ENCODE data around the gene RERE.
"Not testable (repeated sequence)": the region's sequence is repeated elsewhere in the genome, so short reads cannot be mapped to it uniquely, and the experiment has no call there.

The RERE gene

GRCh38 chr1:8747879-8748825 lies 69.3 kb downstream of the RERE start:
- no peak for DNase-seq

- no peak for DNase-seq
These were observed 70.9 kb downstream of the RERE start for GRCh38 chr1:8746554-8746953.

DNA sequence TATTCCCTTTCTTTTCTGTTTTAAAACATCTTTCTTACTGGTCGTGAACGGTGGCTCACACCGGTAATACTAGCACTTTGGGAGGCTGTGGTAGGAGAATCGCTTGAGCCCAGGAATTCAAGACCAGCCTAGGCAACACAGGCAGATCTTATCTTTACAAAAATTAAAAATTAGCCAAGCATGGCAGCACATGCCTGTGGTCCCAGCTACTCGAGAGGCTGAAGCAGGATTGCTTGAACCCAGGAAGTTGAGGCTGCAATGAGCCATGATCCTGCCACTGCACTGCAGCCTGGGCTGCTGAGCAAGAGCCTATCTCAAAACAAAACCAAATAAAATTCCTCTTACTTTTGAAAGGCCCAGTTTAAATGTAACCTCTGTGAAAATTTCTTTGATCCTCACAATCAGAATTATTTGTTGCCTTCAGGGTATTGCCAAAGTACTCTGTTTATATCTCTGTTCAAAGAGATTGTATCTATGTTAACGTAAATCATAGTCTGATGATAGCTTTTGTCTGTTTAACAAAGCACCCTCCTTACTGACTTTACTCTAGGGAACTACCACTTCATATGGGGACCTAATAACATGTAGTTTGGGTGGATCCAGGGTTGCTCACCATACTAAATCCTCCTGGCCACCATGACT lies 71.6 kb downstream of the RERE start:
- no peak for DNase-seq

- DNase-seq, result no peak
These were observed 72.1 kb downstream of the RERE start for GRCh38 chr1:8745346-8745745.

GRCh38 chr1:8742022-8742924 lies 75.2 kb downstream of the RERE start:
- DNase-seq, result no peak

GRCh38 chr1:8740034-8740449 lies 77.4 kb downstream of the RERE start:
- no peak for DNase-seq

DNA sequence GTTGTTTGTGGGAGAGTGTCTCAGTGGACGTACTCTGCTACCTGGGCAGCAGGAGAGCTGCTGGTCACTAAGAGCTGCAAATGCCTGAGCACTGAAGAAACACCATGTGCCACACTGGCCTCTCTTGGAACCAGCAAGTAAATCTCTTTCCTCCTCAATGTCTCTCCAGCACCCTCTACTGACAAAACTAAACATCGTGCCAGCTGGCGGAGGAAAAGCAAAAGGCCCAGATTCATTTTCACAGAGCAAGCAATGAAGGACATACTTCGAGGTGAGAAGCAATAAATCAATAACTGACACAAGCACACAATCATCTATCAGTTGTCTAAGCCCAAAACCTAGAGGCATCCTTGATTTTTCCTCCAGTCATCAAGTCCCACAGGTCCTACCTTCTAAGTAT lies 78.1 kb downstream of the RERE start:
- no peak for DNase-seq

GRCh38 chr1:8736927-8737326 lies 80.5 kb downstream of the RERE start:
- DNase-seq, result no peak

GRCh38 chr1:8733484-8733883 lies 84.0 kb downstream of the RERE start:
- DNase-seq, result no peak

GRCh38 chr1:8731162-8731561 lies 86.3 kb downstream of the RERE start:
- no peak for DNase-seq

- no peak for DNase-seq
These were observed 89.0 kb downstream of the RERE start for GRCh38 chr1:8728464-8728863.

DNA sequence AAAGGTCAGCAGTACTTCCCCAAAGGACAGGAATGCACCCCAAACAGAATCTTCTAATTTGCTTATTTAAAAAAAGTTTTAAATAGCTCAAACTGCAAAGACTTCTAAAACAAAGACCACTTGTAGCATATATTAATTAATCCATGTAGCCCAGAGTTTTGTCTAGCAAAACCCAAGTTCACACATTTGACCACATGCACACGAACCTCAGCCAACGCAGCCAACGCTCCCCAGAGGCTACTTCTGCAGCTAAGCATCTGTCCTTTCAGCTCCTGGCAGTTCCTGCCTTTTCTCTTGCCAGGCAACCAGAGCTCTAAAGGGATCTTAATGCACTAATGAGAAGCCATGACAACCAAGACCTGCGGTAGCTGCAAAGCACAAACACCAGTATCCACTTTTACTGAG lies 89.6 kb downstream of the RERE start:
- DNase-seq, result peak; percentile 90

DNA sequence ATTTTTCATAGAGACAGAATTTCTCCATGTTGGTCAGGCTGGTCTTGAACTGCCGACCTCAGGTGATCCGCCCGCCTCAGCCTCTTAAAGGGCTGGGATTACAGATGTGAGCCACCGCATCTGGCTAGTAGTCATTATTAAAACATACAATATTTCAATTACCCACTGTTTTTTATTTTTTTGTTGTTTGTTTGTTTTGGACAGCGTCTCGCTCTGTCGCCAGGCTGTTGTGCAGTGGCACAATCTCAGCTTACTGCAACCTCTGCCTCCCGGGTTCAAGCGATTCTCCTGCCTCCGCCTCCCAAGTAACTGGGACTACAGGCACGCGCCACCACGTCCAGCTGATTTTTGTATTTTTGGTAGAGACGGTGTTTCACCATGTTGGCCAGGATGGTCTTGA lies 90.1 kb downstream of the RERE start:
- not testable (repeated sequence) for DNase-seq

DNA sequence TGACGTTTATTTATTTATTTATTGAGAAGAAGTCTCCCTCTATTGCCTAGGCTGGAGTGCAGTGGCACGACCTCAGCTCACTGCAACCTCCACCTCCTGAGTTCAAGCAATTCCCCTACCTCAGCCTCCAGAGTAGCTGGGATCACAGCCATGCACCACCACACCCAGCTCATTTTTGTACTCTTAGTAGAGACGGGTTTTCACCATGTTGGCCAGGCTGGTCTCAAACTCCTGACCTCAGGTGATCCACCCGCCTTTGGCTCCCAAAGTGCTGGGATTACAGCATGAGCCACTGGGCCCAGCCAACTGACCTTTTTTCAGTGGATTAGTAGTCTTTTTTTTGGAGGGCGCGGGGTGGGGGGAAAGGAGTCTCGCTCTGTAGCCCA lies 90.6 kb downstream of the RERE start:
- not testable (repeated sequence) for DNase-seq

GRCh38 chr1:8723010-8723409 lies 94.4 kb downstream of the RERE start:
- no peak for DNase-seq

- DNase-seq, result no peak
These were observed 95.1 kb downstream of the RERE start for GRCh38 chr1:8722366-8722765.

DNA sequence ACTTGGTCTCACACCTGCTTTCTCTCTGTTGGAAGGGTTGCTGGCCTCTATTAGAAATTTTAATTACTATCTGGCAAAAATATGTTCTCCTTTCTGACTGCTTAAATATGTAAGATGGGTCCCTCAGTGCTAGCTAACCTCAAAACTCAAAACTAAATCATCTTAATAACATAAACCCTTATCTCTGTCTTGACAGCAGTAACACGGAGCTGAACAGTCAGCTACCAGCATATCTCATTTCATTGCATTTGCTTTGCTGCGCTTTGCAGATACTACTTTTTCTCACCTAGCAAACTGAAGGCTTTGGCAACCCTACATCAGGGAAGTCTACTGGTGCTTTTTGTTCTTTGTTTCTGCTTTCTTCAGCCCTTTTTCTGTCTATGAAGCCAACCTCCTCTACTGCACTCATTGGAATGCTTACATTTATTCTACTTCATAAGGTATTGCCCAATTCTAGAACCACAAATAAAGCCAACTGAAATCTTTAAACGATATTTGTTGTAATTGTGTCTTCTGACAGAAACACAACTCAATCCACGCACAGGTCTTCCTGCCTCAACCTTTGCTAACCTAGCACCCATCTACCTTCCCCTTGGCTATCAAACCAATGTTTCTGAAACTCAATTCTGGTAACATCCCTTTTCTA lies 95.6 kb downstream of the RERE start:
- DNase-seq, result no peak

GRCh38 chr1:8720347-8720746 lies 97.1 kb downstream of the RERE start:
- DNase-seq, result no peak

DNA sequence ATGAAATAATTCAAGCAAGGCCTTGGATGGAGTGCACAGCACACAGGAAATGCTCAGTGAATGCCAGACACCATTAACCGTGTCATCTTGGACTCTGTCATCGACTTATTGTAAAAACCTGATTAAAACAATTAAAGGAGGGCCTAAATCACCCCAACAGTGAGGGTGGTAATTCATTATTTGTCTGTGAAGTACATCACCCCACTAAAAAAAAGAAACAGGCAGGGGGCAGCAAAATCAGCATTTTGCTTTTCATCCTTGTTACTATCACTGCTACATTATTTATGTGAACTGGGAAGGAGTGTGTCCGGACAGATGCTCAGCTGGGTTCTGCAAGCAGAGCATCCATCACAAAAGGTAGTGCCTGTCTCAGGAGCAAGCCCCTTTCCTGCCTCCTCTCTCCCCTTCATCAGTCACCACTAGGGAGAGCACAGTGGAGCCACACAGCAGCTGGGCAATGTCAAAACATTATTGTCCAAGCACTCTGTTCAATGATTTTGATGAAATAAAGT lies 98.5 kb downstream of the RERE start:
- DNase-seq, result no peak

DNA sequence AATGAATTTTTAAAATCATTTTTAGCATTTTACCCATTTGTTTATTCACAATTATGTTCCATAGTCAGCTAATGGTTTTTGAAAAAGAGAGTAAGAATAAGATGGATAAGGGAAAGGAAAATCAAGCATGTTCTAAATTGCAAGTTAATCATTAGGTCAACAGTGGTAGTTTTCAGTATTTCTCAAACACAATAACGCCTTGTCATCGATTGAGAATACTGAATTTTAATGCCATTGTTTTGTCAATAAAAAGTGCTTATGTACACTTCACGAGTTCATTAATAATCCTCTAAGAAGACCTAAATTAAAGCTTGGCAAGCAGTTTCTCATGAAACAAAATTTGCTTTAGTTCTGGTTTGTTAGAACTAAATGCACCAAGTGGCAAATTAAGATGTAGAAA lies 100.3 kb downstream of the RERE start:
- DNase-seq, result no peak

DNA sequence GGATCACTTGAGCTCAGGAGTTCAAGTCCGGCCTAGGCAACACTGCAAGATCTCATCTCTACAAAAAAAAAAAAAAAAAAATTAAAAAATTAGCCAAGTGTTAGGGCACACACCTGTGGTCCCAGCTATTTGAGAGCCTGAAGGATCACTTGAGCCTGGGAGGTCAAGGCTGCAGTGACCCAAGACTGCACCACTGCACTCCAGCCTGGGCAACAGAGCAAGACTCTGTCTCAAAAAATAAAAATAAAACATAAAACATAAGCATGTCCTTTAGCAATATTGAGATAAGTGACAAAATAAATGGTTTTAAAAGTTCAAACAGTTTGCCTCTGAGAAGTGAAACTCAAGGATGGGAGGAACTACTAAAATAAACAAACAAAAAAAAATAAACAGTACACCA lies 101.2 kb downstream of the RERE start:
- DNase-seq, result no peak

DNA sequence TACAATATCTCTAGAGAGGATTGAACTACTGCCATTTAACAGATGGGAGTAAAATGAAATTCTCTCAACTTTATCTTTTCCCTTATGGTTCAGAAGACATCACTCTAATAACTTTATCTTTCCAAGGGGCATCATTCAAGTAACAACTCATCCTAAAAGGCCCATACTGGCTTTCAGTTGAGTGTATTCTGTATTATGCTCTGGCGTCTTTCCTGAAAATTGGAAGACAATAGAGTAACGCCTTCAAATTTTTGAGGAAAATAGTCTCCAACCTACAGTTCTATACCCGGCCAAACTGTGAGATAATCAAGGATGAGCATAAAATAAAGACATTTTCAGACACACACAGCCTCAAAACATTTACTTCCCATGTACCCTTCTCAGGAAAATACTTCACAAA lies 103.3 kb downstream of the RERE start:
- no peak for DNase-seq
